HUES48 (cell line): ENCODE data around the gene KIF3A.

Source experiments
- H3K27ac ChIP-seq: one replicate; pipeline ENCODE4 v1.7.0; 2013; ENCODE audit warnings: low read depth, low read length, inconsistent platforms
- H3K27me3 ChIP-seq: 2 replicates; pipeline ENCODE4 v1.6.1; 2013; ENCODE audit warnings: mild to moderate bottlenecking, low read length; ENCODE audit not compliant: control insufficient read depth, insufficient read depth
- H3K36me3 ChIP-seq: 2 replicates; pipeline ENCODE4 v1.6.1; 2013; ENCODE audit warnings: low read length; ENCODE audit not compliant: control insufficient read depth, insufficient read depth
- H3K4me1 ChIP-seq: 2 replicates; pipeline ENCODE4 v1.6.1; 2013; ENCODE audit warnings: mild to moderate bottlenecking, low read length; ENCODE audit not compliant: control insufficient read depth, insufficient read depth
- H3K4me3 ChIP-seq: 2 replicates; pipeline ENCODE4 v1.5.1; 2013; ENCODE audit warnings: mild to moderate bottlenecking, low read depth, low read length
- H3K9ac ChIP-seq: 2 replicates; pipeline ENCODE4 v1.6.1; 2013; ENCODE audit warnings: mild to moderate bottlenecking, low read depth, low read length, moderate library complexity
- H3K9me3 ChIP-seq: 2 replicates; pipeline ENCODE4 v1.6.1; 2013; ENCODE audit warnings: low read length; ENCODE audit not compliant: control insufficient read depth, insufficient read depth

Gene KIF3A

GRCh38 chr5:132761321-132762240 lies 24.2 kb upstream of the KIF3A start:
- peaks cover 38% of the 10 kb centered on the region for H3K36me3 ChIP-seq
- H3K27me3 ChIP-seq: no peaks in the 10 kb centered on the region
- no peaks in the 10 kb centered on the region for H3K4me1 ChIP-seq
- H3K27ac ChIP-seq: no peak overlapping the region
- H3K9ac ChIP-seq: no peak overlapping the region
- no peak overlapping the region for H3K4me3 ChIP-seq
- no peaks in the 10 kb centered on the region for H3K9me3 ChIP-seq

DNA sequence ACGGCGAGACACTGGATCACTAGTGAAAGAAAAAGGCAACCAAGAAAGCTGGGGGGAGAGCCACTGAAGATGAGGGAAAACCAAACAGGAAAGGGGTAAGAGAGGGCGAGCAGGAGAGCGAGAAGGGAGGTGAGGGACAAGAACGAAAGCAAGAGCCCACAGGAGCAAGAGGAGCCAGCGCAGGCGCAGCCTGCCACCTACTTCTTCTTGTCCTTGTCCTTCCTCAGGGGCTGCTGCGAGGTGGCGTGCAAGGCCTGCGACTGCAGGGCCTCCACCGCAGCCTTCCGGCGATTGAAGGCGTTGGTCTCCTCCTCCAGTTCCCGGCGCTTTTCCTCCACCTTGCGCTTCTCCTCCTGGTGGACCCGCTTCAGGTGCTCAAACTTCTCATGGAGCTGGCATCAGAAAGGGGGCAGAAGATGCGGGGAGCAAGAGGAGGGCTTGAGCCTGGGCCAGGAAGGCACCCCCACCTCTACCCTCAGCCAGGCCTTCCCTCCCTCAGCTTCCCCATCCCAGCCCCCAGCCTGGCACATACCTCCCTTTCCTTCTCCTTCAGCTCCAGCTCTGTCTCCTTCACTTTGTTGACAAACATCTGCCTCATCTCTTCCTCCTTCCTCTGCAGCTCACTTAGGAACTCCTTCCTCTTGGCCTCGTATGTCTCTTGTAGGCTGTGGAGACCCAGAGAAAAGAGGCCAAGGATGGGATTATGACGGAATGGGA lies 23.4 kb upstream of the KIF3A start:
- Histone ChIP-seq H3K27me3 (no peaks in the 10 kb centered on the region), H3K36me3 (peaks cover 38% of the 10 kb centered on the region), H3K4me3 (no peak overlapping the region), H3K9me3 (no peaks in the 10 kb centered on the region), H3K4me1 (no peaks in the 10 kb centered on the region), H3K27ac (no peak overlapping the region), H3K9ac (no peak overlapping the region)

DNA sequence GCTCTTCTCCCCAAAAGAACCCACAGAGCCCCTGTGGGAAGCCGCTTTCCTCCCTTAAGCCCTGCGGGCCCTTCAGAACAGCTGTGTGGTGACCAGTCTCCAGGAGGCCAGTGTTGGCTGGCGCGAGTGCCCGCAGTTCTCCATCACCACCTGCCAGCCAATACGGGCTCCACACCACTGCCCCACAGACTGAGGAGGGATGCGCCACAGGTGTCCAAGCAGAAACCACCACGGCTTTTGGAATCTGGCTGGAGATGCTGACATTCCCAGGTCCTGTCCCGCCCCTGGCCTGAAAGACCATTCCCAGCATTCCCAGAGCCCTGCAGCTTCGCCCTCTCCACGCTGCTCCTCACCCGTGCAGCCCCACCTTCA lies 22.7 kb upstream of the KIF3A start:
- Histone ChIP-seq H3K4me3 (no peak overlapping the region), H3K27ac (no peak overlapping the region), H3K27me3 (no peaks in the 10 kb centered on the region), H3K9ac (no peak overlapping the region), H3K4me1 (peaks cover 4% of the 10 kb centered on the region; the same call in 1 of the 2 replicates), H3K9me3 (no peaks in the 10 kb centered on the region), H3K36me3 (peaks cover 38% of the 10 kb centered on the region)

DNA sequence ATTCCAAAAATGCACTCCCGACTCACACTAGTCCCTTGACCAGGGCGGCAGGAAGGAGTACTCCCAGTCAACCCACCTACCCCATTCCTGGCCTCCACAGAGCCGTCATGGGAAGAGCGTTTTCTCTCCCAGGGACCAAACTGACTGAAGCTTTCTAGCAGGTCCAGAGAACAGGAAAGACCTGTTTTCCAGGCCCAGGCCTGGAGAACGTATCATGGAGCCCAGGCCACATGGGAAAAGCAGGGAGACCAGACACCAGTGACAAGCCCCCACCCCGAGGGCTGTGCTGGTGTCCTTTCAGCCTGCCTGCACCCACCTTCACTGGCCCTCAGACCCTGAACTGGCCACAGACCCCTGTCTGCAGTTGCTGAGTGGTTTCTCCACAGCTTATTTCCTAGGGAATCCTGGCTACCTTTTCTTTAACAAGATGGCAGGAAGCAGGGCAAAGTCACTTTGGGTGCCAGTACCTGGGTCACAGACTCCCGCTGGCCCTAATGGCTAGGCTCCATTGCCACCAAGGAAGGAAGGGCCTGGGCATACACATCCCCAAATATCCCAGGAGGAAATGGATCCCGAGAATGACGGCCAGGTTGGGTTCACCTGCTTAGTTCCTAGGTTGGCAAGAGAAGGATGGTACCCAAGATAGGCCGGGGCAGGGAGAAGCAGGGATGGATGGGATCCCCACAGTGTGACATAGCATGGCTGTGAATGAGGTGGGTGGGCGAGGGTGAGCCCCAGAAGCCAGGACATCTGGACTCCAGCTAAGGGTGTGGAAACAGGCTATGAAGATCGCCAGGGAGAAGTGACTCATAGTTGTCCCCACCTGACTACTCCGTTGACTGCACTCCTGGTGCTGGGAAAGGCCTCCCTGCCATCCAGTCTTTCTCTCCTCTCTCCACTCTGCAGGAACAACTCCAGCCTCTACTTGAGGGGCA lies 22.0 kb upstream of the KIF3A start:
- no peak overlapping the region for H3K4me3 ChIP-seq
- no peak overlapping the region for H3K27ac ChIP-seq
- no peaks in the 10 kb centered on the region for H3K9me3 ChIP-seq
- H3K36me3 ChIP-seq: peaks cover 34% of the 10 kb centered on the region
- H3K4me1 ChIP-seq: peaks cover 8% of the 10 kb centered on the region
- H3K9ac ChIP-seq: no peak overlapping the region
- H3K27me3 ChIP-seq: no peaks in the 10 kb centered on the region

- Histone ChIP-seq H3K4me3 (no peak overlapping the region), H3K27me3 (no peaks in the 10 kb centered on the region), H3K36me3 (peaks cover 29% of the 10 kb centered on the region), H3K4me1 (peaks cover 8% of the 10 kb centered on the region), H3K9ac (no peak overlapping the region), H3K9me3 (no peaks in the 10 kb centered on the region), H3K27ac (no peak overlapping the region)
These were observed 21.1 kb upstream of the KIF3A start for GRCh38 chr5:132758451-132758850.

DNA sequence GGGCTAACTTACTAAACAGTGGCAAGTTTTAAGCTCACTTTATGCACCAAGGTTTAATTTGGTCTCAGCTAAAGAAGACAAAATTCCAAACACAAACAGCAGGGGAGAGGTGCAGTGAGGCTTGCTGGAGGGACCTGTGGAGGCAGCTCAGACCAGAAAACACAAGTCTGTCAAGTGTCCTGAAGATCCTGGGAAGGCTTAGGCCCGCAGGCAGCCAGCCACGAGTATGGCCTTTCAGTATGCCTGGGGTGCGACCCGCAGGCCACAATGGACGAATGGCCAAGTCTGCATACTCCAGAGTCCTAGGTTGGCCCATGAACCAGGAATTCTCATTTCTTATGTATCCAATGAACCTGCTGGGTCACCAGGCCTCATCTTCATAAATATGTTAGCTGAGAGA lies 19.2 kb upstream of the KIF3A start:
- H3K4me1 ChIP-seq: peaks cover 8% of the 10 kb centered on the region
- no peaks in the 10 kb centered on the region for H3K27me3 ChIP-seq
- H3K36me3 ChIP-seq: peaks cover 25% of the 10 kb centered on the region
- no peaks in the 10 kb centered on the region for H3K9me3 ChIP-seq
- no peak overlapping the region for H3K9ac ChIP-seq
- no peak overlapping the region for H3K27ac ChIP-seq
- H3K4me3 ChIP-seq: no peak overlapping the region

- no peak overlapping the region for H3K9ac ChIP-seq
- H3K9me3 ChIP-seq: no peaks in the 10 kb centered on the region
- H3K4me3 ChIP-seq: no peak overlapping the region
- H3K4me1 ChIP-seq: peaks cover 8% of the 10 kb centered on the region
- H3K36me3 ChIP-seq: peaks cover 16% of the 10 kb centered on the region
- no peak overlapping the region for H3K27ac ChIP-seq
- H3K27me3 ChIP-seq: peaks cover 8% of the 10 kb centered on the region
These were observed 17.6 kb upstream of the KIF3A start for GRCh38 chr5:132754947-132755346.

DNA sequence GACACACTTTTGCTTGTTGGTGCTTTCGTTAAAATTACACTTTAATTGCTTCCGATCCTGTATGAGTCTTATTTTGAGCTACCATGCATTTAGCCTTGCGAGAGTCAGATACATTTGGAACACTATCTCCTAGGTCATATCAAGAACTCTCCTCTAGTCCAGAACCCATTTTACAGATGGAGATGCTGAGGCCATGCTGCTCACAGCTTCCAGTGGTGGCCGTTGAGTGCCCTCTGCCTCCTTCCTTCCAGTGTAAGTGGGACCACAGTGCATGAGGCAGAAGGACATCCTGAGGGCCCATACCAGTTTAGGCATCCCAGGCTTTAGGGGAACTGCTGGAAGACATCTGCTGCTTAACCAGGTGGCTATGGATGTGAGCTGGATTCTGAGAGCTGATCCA lies 16.8 kb upstream of the KIF3A start:
- Histone ChIP-seq H3K4me3 (no peak overlapping the region), H3K9me3 (no peaks in the 10 kb centered on the region), H3K4me1 (peaks cover 8% of the 10 kb centered on the region), H3K36me3 (peaks cover 12% of the 10 kb centered on the region), H3K27me3 (peaks cover 16% of the 10 kb centered on the region), H3K9ac (no peak overlapping the region), H3K27ac (no peak overlapping the region)

- peaks cover 24% of the 10 kb centered on the region for H3K27me3 ChIP-seq
These were observed 16.0 kb upstream of the KIF3A start for GRCh38 chr5:132753135-132753987.

DNA sequence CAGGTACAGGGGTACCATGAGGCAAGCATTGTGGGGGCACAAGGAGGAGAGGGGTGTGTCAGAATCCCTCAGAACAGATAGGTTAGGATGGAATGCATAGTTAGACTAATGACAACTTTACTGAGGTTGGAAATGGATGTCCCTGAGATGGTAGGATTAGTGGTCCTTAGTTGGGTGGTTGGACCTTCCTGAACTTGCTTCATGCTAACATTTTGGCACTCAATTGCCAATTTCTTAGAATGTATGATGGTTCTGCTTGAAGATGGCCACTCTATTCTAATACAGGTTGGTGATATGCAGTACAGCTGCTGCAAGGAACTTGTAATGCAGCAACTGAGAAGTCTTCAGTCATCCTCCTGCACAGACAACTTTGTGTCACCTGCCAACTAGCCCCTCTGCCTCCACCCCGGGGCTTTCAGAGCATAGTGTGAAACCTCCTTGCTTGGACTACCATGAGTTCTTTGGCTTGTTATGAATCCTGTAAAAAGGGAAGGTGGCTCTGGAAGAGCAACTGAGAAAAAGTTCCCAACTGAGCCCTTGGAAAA lies 15.3 kb upstream of the KIF3A start:
- Histone ChIP-seq H3K27ac (no peak overlapping the region), H3K4me1 (peaks cover 8% of the 10 kb centered on the region), H3K4me3 (no peak overlapping the region), H3K9me3 (no peaks in the 10 kb centered on the region), H3K27me3 (peaks cover 31% of the 10 kb centered on the region), H3K9ac (no peak overlapping the region), H3K36me3 (peaks cover 3% of the 10 kb centered on the region)

More at GRCh38 chr5:132753135-132753987, 16.0 kb upstream of the KIF3A start:
- peaks cover 8% of the 10 kb centered on the region for H3K4me1 ChIP-seq
- H3K9ac ChIP-seq: no peak overlapping the region
- H3K27ac ChIP-seq: no peak overlapping the region
- H3K9me3 ChIP-seq: no peaks in the 10 kb centered on the region
- H3K36me3 ChIP-seq: peaks cover 8% of the 10 kb centered on the region
- no peak overlapping the region for H3K4me3 ChIP-seq
